Natural killer cell (primary cell): ENCODE data around the gene THBD. TPM values are rescaled to one million over a fixed set of nuclear protein-coding genes. Genes with fewer than 3 reads are reported as not detected.

Experiments used
- ATAC-seq, 3 donors: fragments of 150-1000 bp in 2 of 3; fragments of 200-7000 bp in 1 of 3; cut with Tn5 transposase; 1 replicate in 1 of 3; 2 replicates in 2 of 3; pipeline ENCODE4 v1.10.0; 2021; ENCODE audit warnings: mild to moderate bottlenecking in 2 of 3, moderate library complexity in 2 of 3
- DNase-seq, 2 donors: peaks; one replicate each; pipeline versions ENCODE4 v3.0.0 to v3.0.0-alpha.2; 2013 to 2021; ENCODE audit warnings: mixed read lengths in 1 of 2
- H3K27ac ChIP-seq: one replicate; pipeline ENCODE4 v1.5.1; 2013; ENCODE audit warnings: mild to moderate bottlenecking, low read length
- H3K27me3 ChIP-seq: one replicate; pipeline ENCODE4 v1.6.1; 2013; ENCODE audit warnings: low read length; ENCODE audit not compliant: control insufficient read depth, insufficient read depth
- H3K36me3 ChIP-seq: one replicate; pipeline ENCODE4 v1.6.1; 2013; ENCODE audit warnings: low read length; ENCODE audit not compliant: control insufficient read depth, insufficient read depth
- H3K4me1 ChIP-seq: one replicate; pipeline ENCODE4 v1.6.1; 2013; ENCODE audit warnings: low read length; ENCODE audit not compliant: control insufficient read depth, insufficient read depth
- H3K4me3 ChIP-seq: one replicate; pipeline ENCODE4 v1.5.1; 2013; ENCODE audit warnings: low read length
- H3K9me3 ChIP-seq: one replicate; pipeline ENCODE4 v1.6.1; 2013; ENCODE audit warnings: low read length; ENCODE audit not compliant: control insufficient read depth, insufficient read depth
- H3K27ac Mint-ChIP-seq, 2 donors: one replicate each; pipeline ENCODE4 v1.8.0; 2022; ENCODE audit warnings: mild to moderate bottlenecking in 2 of 2, mixed read lengths in 2 of 2, moderate library complexity in 1 of 2
- H3K27me3 Mint-ChIP-seq, 2 donors: one replicate each; pipeline ENCODE4 v1.8.0; 2022; ENCODE audit warnings: low read depth in 2 of 2, mixed read lengths in 2 of 2
- H3K36me3 Mint-ChIP-seq: one replicate; pipeline ENCODE4 v1.8.0; 2022; ENCODE audit warnings: mixed read lengths
- H3K4me1 Mint-ChIP-seq, 2 donors: one replicate each; pipeline ENCODE4 v1.8.0; 2022; ENCODE audit warnings: mixed read lengths in 2 of 2
- H3K4me3 Mint-ChIP-seq: one replicate; pipeline ENCODE4 v1.8.0; 2022; ENCODE audit warnings: mild to moderate bottlenecking, moderate library complexity, mixed read lengths
- H3K9me3 Mint-ChIP-seq, 2 donors: one replicate each; pipeline ENCODE4 v1.8.0; 2022; ENCODE audit warnings: mixed read lengths in 2 of 2
- WGBS: methylation state at CpG from one replicate; pipeline ENCODE4 v1.1.7; 2013; ENCODE audit warnings: missing lambda C conversion rate; ENCODE audit not compliant: insufficient coverage; 5-methylcytosine and 5-hydroxymethylcytosine counted together
- intact Hi-C: fragments of 100-400 bp; cut with micrococcal nuclease; formaldehyde crosslinking; loops from one replicate; pipeline ENCODE4 v1.14.2; 2022
- total RNA-seq, 4 donors: library from RNA; stranded (reverse); fragments of 120-200 nt in 1 of 4; gene quantifications; one replicate each; pipeline versions ENCODE4 v1.2.3 to v1.2.4, GENCODE V29; 2013 to 2022
- TF ChIP-seq, protein P1 (sequence below): fragments of 200-600 bp; IDR thresholded peaks from one replicate; pipeline ENCODE4 v1.8.0; 2022; ENCODE audit warnings: antibody characterized with exemption

Gene THBD
- total RNA-seq, 3 donors from 2014 or later (not counting 1 experiment from before 2014, with no cell fraction given), result 2.1 to 2.8 (median 2.1) TPM

- H3K4me3 ChIP-seq, result no peak overlapping the region
- Mint-ChIP-seq H3K4me3 (no peak overlapping the region), H3K27me3 (no peaks in the 10 kb centered on the region), H3K4me1 (no peaks in the 10 kb centered on the region), H3K9me3 (no peaks in the 10 kb centered on the region), H3K36me3 (no peaks in the 10 kb centered on the region), H3K27ac (no peak overlapping the region)
- H3K27me3 ChIP-seq, result no peaks in the 10 kb centered on the region
- intact Hi-C loops, result no loop called here
- TF ChIP-seq, protein P1, sequence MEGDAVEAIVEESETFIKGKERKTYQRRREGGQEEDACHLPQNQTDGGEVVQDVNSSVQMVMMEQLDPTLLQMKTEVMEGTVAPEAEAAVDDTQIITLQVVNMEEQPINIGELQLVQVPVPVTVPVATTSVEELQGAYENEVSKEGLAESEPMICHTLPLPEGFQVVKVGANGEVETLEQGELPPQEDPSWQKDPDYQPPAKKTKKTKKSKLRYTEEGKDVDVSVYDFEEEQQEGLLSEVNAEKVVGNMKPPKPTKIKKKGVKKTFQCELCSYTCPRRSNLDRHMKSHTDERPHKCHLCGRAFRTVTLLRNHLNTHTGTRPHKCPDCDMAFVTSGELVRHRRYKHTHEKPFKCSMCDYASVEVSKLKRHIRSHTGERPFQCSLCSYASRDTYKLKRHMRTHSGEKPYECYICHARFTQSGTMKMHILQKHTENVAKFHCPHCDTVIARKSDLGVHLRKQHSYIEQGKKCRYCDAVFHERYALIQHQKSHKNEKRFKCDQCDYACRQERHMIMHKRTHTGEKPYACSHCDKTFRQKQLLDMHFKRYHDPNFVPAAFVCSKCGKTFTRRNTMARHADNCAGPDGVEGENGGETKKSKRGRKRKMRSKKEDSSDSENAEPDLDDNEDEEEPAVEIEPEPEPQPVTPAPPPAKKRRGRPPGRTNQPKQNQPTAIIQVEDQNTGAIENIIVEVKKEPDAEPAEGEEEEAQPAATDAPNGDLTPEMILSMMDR, result no peak
- H3K9me3 ChIP-seq, result no peaks in the 10 kb centered on the region
- WGBS, result 95% methylated on average over 3 of the region's 3 CpGs
- no peaks in the 10 kb centered on the region for H3K4me1 ChIP-seq
- DNase-seq (no peak), ATAC-seq (no peak)
- no peaks in the 10 kb centered on the region for H3K36me3 ChIP-seq
- H3K27ac ChIP-seq, result no peak overlapping the region
Measured at GRCh38 chr20:23063168-23063567, 13.7 kb upstream of the THBD start.

DNA sequence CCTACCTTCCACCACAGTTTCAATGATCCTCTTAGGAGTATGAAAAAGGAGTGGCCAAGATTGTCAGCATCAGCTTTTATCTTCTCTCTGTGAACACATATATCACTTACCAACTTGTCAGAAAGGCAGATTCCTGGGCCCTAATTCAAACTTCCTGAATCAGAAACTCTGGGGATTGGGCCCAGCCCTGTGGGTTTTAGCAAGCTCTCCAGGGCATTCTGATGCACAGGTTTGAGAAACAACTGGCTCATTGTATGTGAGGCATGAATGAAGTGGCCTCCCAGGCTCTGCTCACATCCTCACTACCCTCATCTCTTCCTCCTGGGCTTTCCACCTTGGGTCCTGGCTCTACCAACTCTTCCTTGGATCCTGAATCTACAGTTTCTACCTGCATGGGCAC, 13.2 kb upstream of the THBD start:
- intact Hi-C loops, result no loop called here
- DNase-seq, result no peak
- Histone ChIP-seq H3K36me3 (no peaks in the 10 kb centered on the region), H3K4me3 (no peak overlapping the region), H3K27me3 (no peaks in the 10 kb centered on the region), H3K4me1 (no peaks in the 10 kb centered on the region), H3K27ac (no peak overlapping the region), H3K9me3 (no peaks in the 10 kb centered on the region)
- ATAC-seq, result no peak
- no peaks in the 10 kb centered on the region for H3K9me3 Mint-ChIP-seq
- peaks cover 0 to 1% of the 10 kb centered on the region in 2 donors for H3K27me3 Mint-ChIP-seq
- no peaks in the 10 kb centered on the region for H3K36me3 Mint-ChIP-seq
- no peaks in the 10 kb centered on the region for H3K4me1 Mint-ChIP-seq
- H3K27ac Mint-ChIP-seq, result no peak overlapping the region
- no peak overlapping the region for H3K4me3 Mint-ChIP-seq
- TF ChIP-seq, protein P1, result no peak

DNA sequence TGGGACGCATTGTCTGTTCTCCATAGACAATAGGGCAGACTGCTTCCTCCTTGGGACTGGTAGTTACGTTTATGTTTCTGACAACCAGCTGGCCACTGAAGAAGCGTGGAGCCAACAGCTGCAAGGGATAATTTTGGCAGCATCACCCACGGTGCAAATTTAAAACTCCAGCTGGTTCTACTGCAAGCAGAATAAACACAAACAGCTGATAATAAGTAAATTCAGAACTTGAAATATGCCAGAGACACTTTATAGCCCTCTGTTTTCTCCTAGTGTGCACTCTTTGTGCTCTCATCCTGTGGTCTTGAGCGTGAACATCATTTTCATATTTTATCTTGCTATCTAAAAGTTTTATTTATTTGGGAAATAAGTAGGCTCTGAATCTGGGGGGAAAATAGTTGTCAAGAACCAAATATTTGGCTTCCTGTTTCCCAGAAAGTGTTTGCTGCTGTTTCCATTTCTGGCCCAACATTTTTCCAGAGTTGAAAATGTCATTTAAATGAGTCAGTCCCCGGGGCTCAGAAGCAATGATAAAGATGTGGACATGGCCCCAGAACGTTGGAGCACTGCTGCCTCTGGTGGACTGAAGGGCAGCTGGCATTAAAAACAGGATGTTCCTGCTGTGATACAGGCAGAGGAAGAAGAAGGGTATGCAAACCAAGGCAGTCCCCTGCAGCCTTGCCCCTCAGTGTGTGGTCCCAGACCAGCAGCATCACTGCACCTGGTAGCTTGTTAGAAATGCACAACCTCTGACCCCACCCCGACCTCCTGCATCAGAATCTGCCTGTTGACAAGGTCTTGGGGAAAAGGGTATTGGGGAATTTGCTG, 12.5 kb upstream of the THBD start:
- Histone ChIP-seq H3K27me3 (no peaks in the 10 kb centered on the region), H3K9me3 (no peaks in the 10 kb centered on the region), H3K36me3 (no peaks in the 10 kb centered on the region), H3K4me1 (no peaks in the 10 kb centered on the region), H3K27ac (no peak overlapping the region), H3K4me3 (no peak overlapping the region)
- Mint-ChIP-seq H3K36me3 (no peaks in the 10 kb centered on the region), H3K4me1 (no peaks in the 10 kb centered on the region), H3K4me3 (no peak overlapping the region), H3K27ac (no peak overlapping the region), H3K9me3 (no peaks in the 10 kb centered on the region), H3K27me3 (peaks cover 0 to 3% of the 10 kb centered on the region in 2 donors)
- 47% methylated on average over 7 of the region's 8 CpGs for WGBS
- no peak for DNase-seq
- intact Hi-C loops, result no loop called here
- TF ChIP-seq, protein P1, result no peak
- ATAC-seq, result no peak

- H3K4me3 ChIP-seq, result no peak overlapping the region
- intact Hi-C loops, result no loop called here
- no peaks in the 10 kb centered on the region for H3K9me3 ChIP-seq
- H3K9me3 Mint-ChIP-seq, result peaks cover 0 to 2% of the 10 kb centered on the region in 2 donors
- no peak for DNase-seq
- H3K27me3 Mint-ChIP-seq, result peaks cover 3 to 6% of the 10 kb centered on the region in 2 donors
- H3K27ac ChIP-seq, result no peak overlapping the region
- no peaks in the 10 kb centered on the region for H3K36me3 Mint-ChIP-seq
- 78% methylated on average over 4 of the region's 5 CpGs for WGBS
- H3K27ac Mint-ChIP-seq, result no peak overlapping the region
- no peaks in the 10 kb centered on the region for H3K4me1 ChIP-seq
- H3K4me3 Mint-ChIP-seq, result no peak overlapping the region
- H3K4me1 Mint-ChIP-seq, result no peaks in the 10 kb centered on the region
- no peaks in the 10 kb centered on the region for H3K36me3 ChIP-seq
- no peak for ATAC-seq
- TF ChIP-seq, protein P1, result no peak
- H3K27me3 ChIP-seq, result no peaks in the 10 kb centered on the region
Measured at GRCh38 chr20:23061262-23061661, 11.8 kb upstream of the THBD start.
